UCSD-AML1 (cell line): ENCODE data around the gene ARNT2.

Source experiments
- DNase-seq: peaks from one replicate; lab custom pipeline; 2025; ENCODE audit not compliant: unreplicated experiment; lab: John Stamatoyannopoulos, UW

The ARNT2 gene

DNA sequence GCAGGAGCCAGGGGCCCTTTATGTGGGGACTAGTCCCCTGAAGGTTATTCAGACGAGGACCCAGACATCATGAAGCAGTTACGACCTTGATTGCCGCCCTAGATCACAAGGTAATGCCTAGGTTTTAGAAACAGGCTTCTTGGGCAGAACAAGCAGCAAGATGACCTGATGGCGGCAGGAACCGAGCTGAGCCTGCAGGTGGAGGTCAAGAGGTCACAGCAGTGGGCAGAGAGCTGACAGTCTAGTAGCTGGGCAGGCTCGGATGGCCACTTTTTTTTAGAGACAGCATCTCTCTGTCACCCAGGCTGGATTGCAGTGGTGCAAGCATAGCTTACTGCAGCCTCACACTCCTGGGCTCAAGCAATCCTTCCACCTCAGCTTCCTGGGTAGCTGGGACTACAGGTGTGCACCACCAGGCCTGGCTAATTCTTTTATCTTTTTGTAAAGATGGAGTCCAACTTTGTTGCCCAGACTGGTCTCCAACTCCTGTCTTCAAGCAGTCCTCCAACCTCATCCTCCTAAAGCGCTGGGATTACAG is 207.4 kb downstream of the ARNT2 start:
- DNase-seq = no peak

DNA sequence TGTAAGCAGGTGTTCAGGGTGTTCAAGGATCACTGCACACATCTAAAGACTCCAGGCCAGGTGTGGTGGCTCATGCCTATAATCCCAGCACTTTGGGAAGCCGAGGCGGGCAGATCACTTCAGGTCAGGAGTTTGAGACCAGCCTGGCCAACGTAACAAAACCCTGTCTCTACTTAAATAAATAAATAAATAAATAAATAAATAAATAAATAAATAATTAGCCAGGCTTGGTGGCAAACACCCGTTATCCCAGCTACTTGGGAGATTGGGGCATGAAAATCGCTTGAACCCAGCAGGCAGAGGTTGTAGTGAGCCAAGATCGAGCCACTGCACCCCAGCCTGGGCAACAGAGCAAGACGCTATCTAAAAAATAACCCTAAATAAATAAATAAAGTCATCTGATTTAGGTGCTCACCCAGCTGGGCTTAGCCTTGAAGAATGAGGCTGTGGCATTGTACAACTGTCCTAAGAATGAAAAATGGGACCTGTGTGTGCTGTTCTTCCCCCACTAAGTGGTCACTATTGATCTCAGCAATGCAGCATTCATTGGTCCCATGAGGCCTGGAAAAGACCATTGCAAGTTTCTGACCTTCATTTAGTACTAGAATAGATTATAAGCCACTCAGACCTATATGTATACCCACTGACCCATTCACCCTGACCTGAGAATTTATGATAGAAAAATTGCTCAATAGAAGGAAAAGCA is 208.1 kb downstream of the ARNT2 start:
- no peak for DNase-seq

DNA sequence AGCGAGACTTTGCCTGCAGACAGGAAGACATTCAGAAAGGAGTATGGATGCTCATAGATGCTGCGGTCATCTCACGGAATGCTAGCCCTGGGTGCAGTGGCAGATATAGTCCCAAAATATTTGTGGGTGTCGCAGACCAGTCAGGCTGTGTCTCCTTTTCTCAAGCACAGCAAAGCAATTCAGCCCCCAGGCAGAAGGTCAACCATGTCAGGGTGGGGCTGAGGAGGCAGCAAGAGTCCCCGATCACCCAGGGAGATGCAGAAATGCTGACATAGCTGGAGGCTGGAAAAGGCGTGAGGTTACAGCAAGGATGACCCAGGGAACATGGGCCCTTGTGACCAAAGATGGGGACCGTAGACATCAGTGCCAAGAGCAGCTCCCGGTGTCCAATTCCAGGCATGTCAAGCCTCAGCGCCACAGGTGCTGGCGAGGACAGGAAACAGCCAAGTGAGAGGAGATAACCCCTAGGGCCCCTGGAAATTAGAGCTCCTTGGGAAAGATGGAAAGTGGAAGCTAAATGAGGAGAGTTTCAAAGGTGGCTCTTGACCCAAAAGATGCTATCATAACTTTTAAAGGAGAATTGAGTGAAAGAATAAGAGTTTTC is 209.7 kb downstream of the ARNT2 start:
- DNase-seq = no peak

DNA sequence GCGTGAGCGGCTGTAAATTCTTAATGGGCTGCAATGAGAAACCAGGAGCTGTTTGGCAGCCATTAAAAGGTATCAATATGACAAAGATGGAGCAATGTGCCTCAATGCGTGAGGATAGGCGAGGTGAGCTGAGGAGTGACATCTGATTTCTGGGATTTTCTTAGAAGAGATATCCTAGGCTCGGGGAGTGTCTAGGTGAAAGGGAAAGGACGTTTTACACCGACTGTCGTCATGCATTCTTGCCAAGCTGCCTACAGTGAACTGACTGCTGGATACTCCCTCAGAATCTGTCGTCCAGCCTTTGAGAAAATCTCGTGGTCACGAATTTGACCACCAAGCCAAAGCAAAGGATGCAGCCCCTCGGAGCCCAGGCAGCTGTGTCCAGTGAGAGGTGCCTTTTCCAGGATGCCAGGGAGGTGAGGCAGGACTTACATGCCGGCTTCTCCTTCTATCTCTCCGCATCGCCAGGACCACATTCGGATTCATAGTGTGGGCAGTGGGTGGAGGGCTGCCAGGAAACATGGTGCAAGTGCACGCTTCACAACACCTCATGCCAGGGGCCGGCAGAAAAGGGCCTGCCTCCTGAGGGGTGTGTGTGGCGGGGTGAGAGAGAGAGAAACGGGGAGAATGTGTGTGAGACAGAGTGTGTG is 210.7 kb downstream of the ARNT2 start:
- no peak for DNase-seq

DNA sequence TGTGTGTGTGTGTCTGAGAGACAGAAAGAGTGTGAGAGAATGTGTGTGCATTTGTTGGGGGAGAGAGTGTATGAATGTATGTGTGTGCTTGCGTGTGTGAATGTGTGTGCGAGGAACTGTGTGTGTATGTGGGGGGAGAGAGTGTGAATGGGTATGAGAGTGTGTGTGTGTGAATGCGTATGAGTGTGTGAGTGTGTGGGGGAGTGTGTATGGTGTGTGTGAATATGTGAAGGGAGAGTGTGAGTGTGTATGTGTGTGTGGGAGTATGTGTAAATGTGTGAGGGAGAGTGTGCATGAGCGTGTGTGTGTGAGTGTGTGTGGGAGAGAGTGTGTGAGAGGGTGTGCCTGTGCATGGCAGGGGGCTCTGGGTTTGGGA is 211.2 kb downstream of the ARNT2 start:
- DNase-seq = no peak

DNA sequence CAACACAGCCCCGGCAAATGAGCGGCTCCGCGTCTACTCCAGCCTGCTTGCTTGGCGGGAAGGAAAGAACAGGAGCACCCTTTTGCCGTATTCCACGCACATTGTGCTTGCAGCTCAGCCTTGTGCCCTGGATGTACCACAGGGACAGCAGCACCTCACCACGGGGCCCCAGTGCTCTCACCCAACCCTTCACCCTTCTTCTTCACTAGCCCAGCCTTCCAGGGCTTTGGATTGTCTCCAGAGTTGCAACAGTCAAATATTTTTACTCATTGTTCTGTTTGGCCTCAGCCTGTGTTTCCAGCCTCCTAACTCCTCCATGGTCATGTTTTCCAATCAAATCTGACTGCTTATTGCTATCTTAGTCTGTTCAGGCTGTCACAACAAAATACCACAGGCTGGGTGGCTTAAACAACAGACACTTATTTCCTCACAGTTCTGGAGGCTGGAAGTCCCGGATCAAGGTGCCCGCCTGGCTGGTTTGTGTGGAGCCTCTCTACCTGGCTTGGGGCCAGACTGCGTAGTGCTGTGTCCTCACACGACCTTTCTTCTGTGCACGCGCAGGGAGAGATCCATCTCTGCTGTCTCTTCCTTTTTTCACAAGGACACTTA is 211.7 kb downstream of the ARNT2 start:
- DNase-seq = no peak

DNA sequence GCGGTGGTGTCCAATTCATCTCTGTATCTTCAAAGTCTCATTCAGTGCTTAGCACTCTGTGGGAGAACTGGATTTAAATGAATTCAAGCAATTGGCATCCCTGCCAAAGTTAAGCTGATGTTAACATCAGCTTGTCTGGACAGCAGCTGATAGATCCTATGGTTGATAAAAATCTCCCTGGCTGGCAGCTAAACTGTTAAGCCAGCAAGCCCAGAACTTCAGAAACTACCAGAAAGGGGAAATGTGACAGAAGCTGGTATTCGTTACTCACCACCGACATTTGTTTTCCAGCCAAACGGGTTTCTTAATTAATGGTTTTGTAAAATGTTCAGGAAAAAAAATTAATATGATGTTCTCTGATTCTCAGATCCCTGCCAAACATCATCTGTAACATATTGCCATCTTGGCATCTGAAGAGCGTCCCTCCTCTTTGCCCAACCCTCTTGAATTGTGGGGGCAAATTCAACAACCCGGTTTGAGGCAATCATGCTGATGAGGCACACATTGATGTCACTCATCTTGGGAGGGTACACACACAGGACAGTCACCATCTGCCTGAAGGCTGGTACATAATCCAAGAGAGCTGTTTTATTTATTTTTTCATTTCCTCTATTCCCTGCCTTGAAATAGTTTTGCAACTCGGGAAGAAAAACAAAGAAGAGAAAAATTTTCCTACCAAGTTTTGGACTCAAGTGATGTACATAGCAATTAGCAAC is 214.7 kb downstream of the ARNT2 start:
- no peak for DNase-seq

DNA sequence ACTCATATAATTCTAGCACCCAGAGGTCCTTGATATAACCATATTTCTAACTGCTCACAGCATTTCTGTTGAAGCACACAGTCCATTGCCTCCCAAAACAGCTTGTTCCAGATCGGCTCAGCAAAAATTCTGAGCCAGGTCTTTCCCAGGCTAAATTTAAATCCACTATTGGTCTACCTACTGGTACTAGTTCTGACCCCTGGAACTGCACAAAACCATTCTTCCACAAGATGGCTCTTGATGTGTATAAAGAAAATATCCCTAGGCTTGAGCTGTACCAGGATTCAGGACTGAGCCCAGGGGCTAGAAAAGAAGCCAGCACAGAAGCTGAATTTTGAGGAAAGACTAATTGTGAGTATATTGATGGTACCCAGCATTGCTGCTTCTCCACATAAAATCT is 215.5 kb downstream of the ARNT2 start:
- no peak for DNase-seq

DNA sequence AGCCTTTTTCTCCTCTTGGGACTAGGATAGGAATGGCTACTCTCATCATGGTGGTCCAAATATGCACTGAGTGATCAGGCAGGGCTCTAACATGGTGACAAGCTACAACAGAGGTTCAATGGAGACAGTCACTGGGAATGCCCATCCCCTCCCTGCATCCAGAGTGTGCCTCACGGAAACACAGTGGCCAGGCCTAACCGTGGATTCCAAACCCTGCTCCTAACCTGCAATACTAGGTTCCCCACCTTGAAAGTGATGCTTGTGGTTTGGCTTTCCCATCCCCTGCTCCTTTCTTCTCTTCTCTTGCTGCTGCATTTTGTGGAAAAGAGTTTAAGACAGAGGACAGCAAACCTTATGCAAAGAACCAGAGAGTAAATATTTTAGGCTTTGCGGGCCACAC is 216.0 kb downstream of the ARNT2 start:
- DNase-seq = no peak

DNA sequence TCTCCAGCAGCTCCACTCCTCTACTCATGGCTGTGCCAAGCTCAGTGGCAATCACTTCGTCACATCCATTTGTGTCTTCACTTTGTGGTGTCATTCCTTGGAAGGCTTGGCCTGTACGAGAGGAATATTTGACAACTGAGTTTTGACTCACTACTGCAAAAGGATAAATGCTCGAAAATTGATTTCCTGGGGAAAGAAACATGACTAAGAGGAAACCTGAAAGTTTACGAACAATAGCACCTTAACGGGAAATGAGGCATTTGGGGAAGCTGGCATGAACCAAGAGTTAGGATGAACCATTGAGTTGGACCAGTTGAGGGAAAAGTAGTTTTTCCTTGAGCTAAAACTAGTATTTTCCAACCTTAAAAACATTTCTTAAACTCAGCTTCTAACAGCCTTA is 216.7 kb downstream of the ARNT2 start:
- no peak for DNase-seq

DNA sequence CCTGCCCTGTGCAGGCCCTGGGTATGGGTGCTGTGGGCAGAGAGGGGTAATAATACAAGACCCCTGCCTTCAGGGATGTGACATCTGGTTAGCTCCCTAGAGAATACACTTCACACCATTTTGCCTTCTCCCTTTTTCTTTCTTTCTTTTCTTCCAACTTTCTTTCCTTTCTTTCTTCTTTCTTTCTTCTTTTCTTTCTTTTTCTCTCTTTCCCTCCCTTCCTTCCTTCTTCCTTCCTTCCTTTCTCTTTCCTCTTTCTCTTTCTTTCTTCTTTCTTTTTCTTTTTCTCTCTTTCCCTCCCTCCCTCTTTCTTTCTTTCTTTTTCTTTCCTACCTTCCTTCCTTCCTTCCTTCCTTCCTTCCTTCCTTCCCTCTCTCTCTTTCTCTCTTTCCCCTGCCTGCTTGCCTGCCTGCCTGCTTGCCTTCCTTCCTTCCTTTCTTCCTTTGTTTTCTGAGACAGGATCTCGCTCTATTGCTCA is 222.5 kb downstream of the ARNT2 start:
- DNase-seq = no peak

DNA sequence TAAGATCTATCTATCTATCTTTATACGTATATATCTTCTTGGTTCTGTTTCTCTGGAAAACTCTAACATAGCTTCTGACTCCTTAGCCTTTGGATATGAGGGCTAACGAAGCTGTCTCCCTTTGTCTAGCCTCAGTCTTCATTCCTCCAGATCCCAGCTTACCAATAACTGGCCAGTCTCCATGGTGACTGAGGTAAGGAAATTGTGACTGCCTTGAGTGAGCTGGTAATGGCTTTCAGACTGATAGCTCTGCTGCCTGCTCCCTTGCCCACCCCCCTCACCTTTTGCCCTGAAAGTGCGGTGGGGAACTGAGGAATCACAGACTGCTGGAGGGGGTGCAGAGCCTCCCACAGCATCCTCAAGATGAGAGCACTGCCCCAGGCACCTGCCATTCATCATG is 225.2 kb downstream of the ARNT2 start:
- DNase-seq = no peak

DNA sequence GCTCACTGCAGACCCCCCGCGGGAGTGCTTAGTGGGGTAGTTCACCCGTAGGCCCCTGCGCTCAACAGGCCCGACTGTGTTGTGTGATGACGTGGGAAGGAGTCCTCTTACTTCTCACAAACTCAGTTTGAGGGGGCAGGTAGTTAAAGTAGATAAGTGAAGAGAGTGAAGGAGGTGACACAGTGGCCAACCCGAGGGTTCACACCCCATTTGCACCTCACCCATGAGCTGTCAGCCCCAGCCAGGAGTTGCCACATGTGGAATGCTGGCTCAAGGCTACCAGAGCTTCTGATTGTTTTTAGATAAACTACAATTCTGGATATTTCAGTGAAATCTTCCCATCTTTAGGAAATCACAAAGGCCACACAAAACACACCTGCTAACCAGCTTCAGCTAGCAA is 226.8 kb downstream of the ARNT2 start:
- no peak for DNase-seq

DNA sequence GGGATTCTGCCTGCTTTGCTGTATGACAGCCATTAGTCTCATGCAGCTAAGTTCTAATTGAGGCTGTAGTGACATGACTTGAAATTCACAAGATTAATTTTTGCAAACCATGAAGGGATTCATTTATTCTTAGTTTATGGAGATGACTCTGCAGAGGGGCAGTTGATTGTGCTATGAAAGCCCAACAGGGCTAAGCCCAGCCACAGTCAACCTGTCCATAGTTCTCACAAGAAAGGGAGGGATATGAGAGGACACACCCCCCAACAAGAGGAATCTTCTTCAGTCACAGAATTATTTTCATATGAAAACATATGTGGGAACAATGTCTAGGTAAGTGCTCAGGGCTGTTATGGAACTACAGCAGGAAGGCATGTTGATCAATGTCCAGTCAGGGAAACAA is 229.0 kb downstream of the ARNT2 start:
- no peak for DNase-seq

DNA sequence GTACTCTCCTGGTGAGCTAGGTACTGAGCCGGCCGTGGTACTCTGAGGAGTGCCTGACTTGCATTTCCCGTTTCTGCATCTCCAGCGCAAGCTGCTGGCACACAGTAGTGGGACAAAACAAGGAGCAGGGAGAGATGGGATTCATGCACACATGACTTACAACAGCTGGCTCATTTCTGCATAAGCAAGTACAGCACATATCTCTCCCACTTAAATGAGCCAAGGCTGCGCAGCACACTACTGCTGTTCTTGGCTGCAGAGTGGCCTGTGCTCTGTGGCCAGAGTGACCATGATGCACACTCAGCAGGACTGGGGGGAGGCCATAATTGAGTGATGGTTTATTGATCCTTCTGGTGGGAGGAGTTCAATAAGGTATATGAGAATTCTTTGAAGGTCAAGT is 231.8 kb downstream of the ARNT2 start:
- no peak for DNase-seq

DNA sequence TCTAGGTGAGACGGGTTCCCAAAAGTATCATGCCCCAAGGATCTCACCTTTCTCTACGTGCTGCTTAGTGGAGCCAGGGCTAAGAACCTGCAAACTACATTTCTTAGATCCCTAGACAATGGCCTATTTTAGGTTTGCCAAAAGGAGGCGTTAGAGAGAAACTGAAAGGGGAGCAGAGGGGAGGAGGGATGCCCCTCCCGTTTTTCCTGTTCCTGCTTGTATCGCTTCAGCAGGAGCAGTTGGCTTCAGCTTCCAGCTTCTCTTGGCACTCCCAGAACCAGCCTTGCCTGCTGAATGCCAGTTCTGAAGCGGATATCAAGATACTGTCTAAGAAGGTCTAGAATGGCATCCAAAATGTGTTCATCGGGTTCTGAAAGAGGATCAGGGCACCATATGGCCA is 232.5 kb downstream of the ARNT2 start:
- no peak for DNase-seq

DNA sequence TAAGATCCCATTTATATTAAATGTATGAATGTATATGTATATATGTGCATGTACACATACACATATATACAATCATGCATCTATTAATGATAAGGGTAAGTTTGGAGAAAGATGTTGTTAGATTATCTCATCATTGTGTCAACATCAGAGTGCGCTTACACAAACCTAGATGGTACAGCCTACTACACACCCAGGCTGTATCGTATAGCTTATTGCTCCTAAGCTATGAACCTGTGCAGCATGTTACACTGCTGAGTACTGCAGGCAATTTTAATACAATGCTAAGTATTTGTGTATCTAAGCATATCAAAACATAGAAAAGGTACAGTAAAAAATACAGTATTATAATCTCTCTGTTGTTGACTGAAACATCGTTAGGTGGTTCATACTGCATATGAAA is 233.6 kb downstream of the ARNT2 start:
- no peak for DNase-seq

DNA sequence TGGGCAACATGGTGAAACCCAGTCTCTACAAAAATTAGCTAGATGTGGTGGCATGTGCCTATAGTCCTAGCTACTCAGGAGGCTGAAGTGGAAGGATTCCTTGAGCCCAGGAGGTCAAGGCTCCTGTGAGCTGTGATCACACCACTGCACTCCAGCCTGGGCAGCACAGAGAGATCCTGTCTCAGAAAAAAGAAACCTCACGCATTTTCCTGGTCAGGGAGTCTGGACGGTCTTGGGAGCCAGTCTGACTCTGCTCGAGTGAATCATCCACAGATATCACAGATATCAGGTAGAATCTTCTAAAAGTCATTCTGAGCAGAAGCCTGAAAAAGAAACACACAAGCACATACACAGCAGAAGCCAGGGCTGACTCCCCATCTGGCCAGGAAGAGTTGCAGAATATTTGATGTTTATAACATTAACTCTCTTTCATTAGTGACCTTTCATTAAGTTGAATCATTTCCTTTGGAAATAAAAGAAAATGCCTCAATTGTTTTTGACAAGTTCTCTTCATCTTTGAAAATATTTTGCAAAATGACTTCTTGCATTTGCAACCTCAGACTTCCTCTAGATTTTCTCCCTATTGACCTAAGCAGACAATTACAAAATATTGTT is 234.5 kb downstream of the ARNT2 start:
- DNase-seq = no peak

DNA sequence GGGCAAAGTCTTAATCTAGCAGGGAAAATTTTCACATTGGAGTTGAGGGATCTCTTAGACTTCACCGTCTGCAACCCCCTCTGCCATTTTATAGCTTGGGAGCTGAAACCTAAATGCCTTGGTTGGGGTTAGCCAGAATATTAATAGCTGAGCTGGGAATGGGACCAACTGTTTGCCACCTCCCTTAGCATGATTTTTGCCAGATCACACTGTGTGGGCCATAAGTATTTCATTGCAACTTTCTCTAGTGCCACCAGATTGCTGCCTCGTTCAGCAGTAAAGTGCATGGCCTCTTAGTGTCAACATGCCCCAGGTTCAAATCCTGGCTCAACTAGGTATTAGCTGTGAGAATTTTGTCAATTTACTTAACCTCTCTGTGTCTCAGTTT is 235.0 kb downstream of the ARNT2 start:
- no peak for DNase-seq

DNA sequence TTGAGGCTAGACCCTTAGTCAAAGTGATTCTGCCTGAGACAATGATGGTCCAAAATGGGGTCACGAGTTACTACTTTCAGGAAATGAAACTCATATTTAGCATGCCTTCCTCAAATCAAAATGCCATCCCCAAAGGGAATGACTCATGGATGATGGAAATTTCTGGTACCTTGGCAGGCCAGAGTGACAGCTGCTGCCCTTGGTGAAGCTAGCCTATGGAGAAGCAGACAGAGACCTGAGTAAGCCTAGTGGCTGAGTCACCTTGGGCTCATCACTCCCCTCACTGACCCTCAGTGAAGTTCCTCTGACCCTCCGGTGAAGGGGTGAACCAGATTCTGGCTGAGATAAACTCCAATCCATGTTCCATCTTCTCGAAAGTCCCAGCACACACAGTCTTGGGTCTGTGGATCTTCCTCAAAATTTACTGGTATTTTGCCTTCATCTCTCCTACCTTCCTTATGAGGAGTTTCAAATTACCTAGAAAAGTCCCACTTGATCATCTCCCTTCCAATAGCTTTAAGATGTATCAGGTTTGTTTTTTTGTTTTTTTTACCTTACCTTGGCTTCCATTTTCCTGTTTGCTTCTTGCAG is 236.4 kb downstream of the ARNT2 start:
- DNase-seq = no peak
